ENCODE measurements around the gene TM6SF1.

The TM6SF1 gene

DNA sequence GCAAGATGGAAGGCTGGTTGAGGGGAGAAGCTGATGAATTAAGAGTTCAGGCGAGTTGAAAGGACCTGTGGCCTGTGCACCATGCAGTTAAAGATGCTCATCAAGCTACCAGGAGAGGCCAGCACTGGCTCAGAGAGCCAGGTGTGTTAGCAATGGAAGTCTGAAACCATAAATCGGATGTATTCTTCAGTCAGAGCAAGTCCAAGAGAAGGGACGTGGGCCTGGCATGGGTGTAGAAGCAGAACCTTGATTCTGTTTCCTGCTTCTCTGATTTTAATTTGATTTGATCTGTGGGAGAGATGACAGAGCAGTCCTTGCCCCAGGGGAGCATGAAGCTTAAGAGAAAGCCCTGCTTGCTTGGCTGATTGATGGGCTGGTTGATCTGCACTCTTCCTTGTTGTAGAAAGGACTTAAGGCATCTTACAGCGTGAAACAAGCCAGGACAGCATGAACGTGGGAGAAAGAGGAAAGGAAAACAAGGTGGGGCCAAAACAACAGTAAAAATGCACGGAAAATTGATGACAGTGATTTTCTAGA lies 10.9 kb downstream of the TM6SF1 start:
- no peaks in the 10 kb centered on the region for H3K4me1 ChIP-seq (ENCODE audit: insufficient read depth, low read length)
- no peak overlapping the region for H3K4me2 ChIP-seq (ENCODE audit: insufficient read depth, low read length)
- H3K9ac ChIP-seq (ENCODE audit: low read depth, low read length) = no peak overlapping the region
- no peaks in the 10 kb centered on the region for H3K79me2 ChIP-seq (ENCODE audit: insufficient read depth, low read length)
- TF ChIP-seq, protein P1, sequence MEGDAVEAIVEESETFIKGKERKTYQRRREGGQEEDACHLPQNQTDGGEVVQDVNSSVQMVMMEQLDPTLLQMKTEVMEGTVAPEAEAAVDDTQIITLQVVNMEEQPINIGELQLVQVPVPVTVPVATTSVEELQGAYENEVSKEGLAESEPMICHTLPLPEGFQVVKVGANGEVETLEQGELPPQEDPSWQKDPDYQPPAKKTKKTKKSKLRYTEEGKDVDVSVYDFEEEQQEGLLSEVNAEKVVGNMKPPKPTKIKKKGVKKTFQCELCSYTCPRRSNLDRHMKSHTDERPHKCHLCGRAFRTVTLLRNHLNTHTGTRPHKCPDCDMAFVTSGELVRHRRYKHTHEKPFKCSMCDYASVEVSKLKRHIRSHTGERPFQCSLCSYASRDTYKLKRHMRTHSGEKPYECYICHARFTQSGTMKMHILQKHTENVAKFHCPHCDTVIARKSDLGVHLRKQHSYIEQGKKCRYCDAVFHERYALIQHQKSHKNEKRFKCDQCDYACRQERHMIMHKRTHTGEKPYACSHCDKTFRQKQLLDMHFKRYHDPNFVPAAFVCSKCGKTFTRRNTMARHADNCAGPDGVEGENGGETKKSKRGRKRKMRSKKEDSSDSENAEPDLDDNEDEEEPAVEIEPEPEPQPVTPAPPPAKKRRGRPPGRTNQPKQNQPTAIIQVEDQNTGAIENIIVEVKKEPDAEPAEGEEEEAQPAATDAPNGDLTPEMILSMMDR (IDR thresholded peaks at IDR 0.05; ENCODE audit: borderline replicate concordance, extremely low read depth, low read length, poor library complexity, severe bottlenecking) = no peak
- TF ChIP-seq EZH2 (IDR thresholded peaks at IDR 0.05; ENCODE audit: borderline replicate concordance, low read depth, low read length, severe bottlenecking) = no peak
- no peaks in the 10 kb centered on the region for H3K9me3 ChIP-seq (ENCODE audit: insufficient read depth, low read length, severe bottlenecking)
- H4K20me1 ChIP-seq (ENCODE audit: insufficient read depth, low read length) = no peaks in the 10 kb centered on the region
- 0 out of 2 replicates have a peak, but pooled peaks cover 6% of the 10 kb centered on the region for H3K36me3 ChIP-seq (ENCODE audit: insufficient read depth, low read length)
- no peak overlapping the region for H2AFZ ChIP-seq (ENCODE audit: low read depth, low read length)
- H3K4me3 ChIP-seq (ENCODE audit: low read depth in 1 of 2, low read length in 2 of 2) = no peak overlapping the region
- no peak overlapping the region for H3K27ac ChIP-seq (ENCODE audit: low read length)
- no peak for DNase-seq
- H3K27me3 ChIP-seq (ENCODE audit: insufficient read depth, low read length, poor library complexity) = no peaks in the 10 kb centered on the region
- 0 out of 3 replicates have a peak, but pooled peaks have one; percentile 24 for ATAC-seq (ENCODE audit: insufficient read depth, low read depth)

DNA sequence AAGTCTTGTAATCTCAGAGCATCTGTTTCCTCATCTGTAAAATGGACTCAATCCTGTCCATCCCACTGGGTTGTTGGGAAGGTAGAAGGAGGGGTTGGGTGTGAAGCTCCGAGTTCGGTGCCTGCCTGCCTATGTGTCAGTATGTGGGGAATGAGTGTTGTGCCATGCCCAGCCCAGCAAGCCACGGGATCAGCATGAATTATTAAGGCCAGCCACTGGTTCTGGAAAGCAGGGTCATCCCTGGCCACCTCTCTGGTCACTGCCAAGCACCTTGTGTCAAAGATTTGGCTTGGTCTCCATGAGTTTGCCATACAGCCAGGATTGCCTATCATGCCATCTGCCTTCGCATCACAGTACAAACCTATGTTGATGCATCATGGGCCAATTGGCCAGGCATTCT lies 11.5 kb downstream of the TM6SF1 start:
- ATAC-seq (ENCODE audit: insufficient read depth, low read depth) (no peak), DNase-seq (no peak)
- TF ChIP-seq EZH2 (IDR thresholded peaks at IDR 0.05; ENCODE audit: borderline replicate concordance, low read depth, low read length, severe bottlenecking) = no peak
- TF ChIP-seq, protein P1 (IDR thresholded peaks at IDR 0.05; ENCODE audit: borderline replicate concordance, extremely low read depth, low read length, poor library complexity, severe bottlenecking) = no peak
- Histone ChIP-seq H3K9me3 (ENCODE audit: insufficient read depth, low read length, severe bottlenecking) (no peaks in the 10 kb centered on the region), H3K27ac (ENCODE audit: low read length) (no peak overlapping the region), H3K4me1 (ENCODE audit: insufficient read depth, low read length) (no peaks in the 10 kb centered on the region), H3K9ac (ENCODE audit: low read depth, low read length) (no peak overlapping the region), H4K20me1 (ENCODE audit: insufficient read depth, low read length) (no peaks in the 10 kb centered on the region), H2AFZ (ENCODE audit: low read depth, low read length) (no peak overlapping the region), H3K79me2 (ENCODE audit: insufficient read depth, low read length) (no peaks in the 10 kb centered on the region), H3K27me3 (ENCODE audit: insufficient read depth, low read length, poor library complexity) (no peaks in the 10 kb centered on the region), H3K4me3 (ENCODE audit: low read depth in 1 of 2, low read length in 2 of 2) (no peak overlapping the region), H3K36me3 (ENCODE audit: insufficient read depth, low read length) (0 out of 2 replicates have a peak, but pooled peaks cover 6% of the 10 kb centered on the region), H3K4me2 (ENCODE audit: insufficient read depth, low read length) (no peak overlapping the region)

DNA sequence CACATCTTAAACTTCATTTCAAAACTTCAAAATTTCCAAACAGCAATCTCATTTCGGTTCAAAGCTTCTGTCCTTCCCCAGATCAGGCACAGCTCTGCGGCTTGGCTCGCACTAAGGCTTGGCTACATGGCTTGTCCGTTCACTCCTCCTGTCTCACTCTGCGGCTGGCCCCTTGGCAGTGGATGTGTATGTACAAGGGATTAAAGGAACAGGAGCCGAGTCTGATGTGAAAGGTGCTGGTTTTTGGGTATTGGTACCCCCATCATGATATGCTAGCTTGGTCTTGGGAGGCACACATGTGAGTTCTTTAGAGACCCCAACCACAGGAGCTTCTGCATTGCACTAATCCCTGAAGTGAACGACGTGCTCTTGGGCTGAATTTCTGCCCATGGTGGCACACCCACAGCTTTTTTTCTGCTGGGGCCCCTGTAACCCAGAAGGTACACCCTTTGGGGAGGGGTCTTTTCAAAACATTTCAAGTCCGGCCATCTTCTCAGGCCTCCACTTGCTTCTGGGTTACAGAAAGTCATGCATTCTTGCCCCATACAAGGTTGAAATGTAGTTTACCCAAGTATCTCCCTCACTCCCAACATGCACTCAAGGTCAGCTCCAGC lies 12.6 kb downstream of the TM6SF1 start:
- TF ChIP-seq, protein P1 (IDR thresholded peaks at IDR 0.05; ENCODE audit: borderline replicate concordance, extremely low read depth, low read length, poor library complexity, severe bottlenecking) = no peak
- no peak for TF ChIP-seq EZH2 (IDR thresholded peaks at IDR 0.05; ENCODE audit: borderline replicate concordance, low read depth, low read length, severe bottlenecking)
- Histone ChIP-seq H3K27me3 (ENCODE audit: insufficient read depth, low read length, poor library complexity) (no peaks in the 10 kb centered on the region), H3K9me3 (ENCODE audit: insufficient read depth, low read length, severe bottlenecking) (no peaks in the 10 kb centered on the region), H3K79me2 (ENCODE audit: insufficient read depth, low read length) (no peaks in the 10 kb centered on the region), H3K36me3 (ENCODE audit: insufficient read depth, low read length) (0 out of 2 replicates have a peak, but pooled peaks cover 6% of the 10 kb centered on the region), H3K4me2 (ENCODE audit: insufficient read depth, low read length) (no peak overlapping the region), H3K9ac (ENCODE audit: low read depth, low read length) (no peak overlapping the region), H3K4me3 (ENCODE audit: low read depth in 1 of 2, low read length in 2 of 2) (no peak overlapping the region), H3K4me1 (ENCODE audit: insufficient read depth, low read length) (no peaks in the 10 kb centered on the region), H2AFZ (ENCODE audit: low read depth, low read length) (no peak overlapping the region), H3K27ac (ENCODE audit: low read length) (no peak overlapping the region), H4K20me1 (ENCODE audit: insufficient read depth, low read length) (no peaks in the 10 kb centered on the region)
- ATAC-seq (ENCODE audit: insufficient read depth, low read depth) (no peak), DNase-seq (no peak)

Data from DND-41 (cell line).